HCT116 (cell line): ENCODE measurements around the gene CCND2. TPM values are rescaled to one million over a fixed set of nuclear protein-coding genes. Genes with fewer than 3 reads are reported as not detected.

ENCODE experiments used
- ATAC-seq: fragments of 200-7000 bp; cut with Tn5 transposase; 2 replicates; pipeline ENCODE4 v1.9.1; 2020; ENCODE audit warnings: mild to moderate bottlenecking, moderate library complexity
- BruUV-seq: library from RNA; stranded (reverse); fragments of 400-500 nt; replicated peaks from 2 replicates; lab custom pipeline; 2021; lab: Mats Ljungman, UMichigan
- CTCF ChIA-PET: fragments of 300-600 bp; sonication (Branson Sonifier 250); formaldehyde crosslinking; loops from one replicate; lab custom pipeline; 2021; ENCODE audit warnings: antibody characterized with exemption; lab: Charles Lee
- POLR2A ChIA-PET: fragments of 300-600, 350-600 bp; sonication (Branson Sonifier 250); formaldehyde crosslinking; loops from one replicate; lab custom pipeline; 2021; ENCODE audit warnings: antibody characterized with exemption; lab: Charles Lee
- RAD21 ChIA-PET, 2 experiments: fragments of 300-600 bp; sonication (Branson Sonifier 250); formaldehyde crosslinking; loops; one replicate each; lab custom pipeline; 2023; ENCODE audit warnings: low total read pairs in 2 of 2; ENCODE audit not compliant: uncharacterized antibody in 2 of 2, unreplicated experiment in 2 of 2, low non-redundant PET in 1 of 2; lab: Charles Lee
- DNase-seq: peaks from one replicate; pipeline ENCODE4 v3.0.0-alpha.2; 2010; ENCODE audit warnings: low read depth, low spot score
- H2AFZ ChIP-seq: fragments of 200-600 bp; shearing (Covaris generic), sonication (generic); 2 replicates; pipeline ENCODE4 v1.6.1; 2017; ENCODE audit warnings: low read depth, mixed run types, mixed read lengths, antibody characterized with exemption, low read length; ENCODE audit not compliant: poor library complexity, severe bottlenecking
- H3K27ac ChIP-seq: 2 replicates; pipeline ENCODE4 v1.5.1; 2012; ENCODE audit warnings: low read depth, low read length
- H3K27me3 ChIP-seq: fragments of 200-600 bp; sonication (generic); 2 replicates; pipeline ENCODE4 v1.6.1; 2016; ENCODE audit warnings: mixed run types, low read length, mixed read lengths; ENCODE audit not compliant: insufficient read depth
- H3K36me3 ChIP-seq, 2 experiments: fragments of 200-500 bp in 1 of 2; fragments of 200-600 bp in 1 of 2; sonication (Bioruptor generic) in 1 of 2; sonication (generic) in 1 of 2; 2 replicates each; pipeline versions ENCODE4 v1.5.1 to v1.6.1; 2014 to 2016; ENCODE audit warnings: low read length in 2 of 2, inconsistent platforms in 1 of 2, mixed read lengths in 1 of 2, mixed run types in 1 of 2; ENCODE audit not compliant: insufficient read depth in 2 of 2, control insufficient read depth in 1 of 2
- H3K4me1 ChIP-seq, 2 experiments: fragments of 200-600 bp in 1 of 2; sonication (generic) in 1 of 2; 2 replicates each; pipeline versions ENCODE4 v1.5.1 to v1.6.1; 2012 to 2017; ENCODE audit warnings: low read length in 2 of 2, inconsistent platforms in 1 of 2, mild to moderate bottlenecking in 1 of 2, mixed read lengths in 1 of 2, mixed run types in 1 of 2, moderate library complexity in 1 of 2; ENCODE audit not compliant: insufficient read depth in 2 of 2, control insufficient read depth in 1 of 2
- H3K4me2 ChIP-seq: fragments of 200-600 bp; sonication (generic); 2 replicates; pipeline ENCODE4 v1.6.1; 2017; ENCODE audit warnings: mixed run types, low read length, mixed read lengths
- H3K4me3 ChIP-seq, 2 experiments: fragments of 200-600 bp in 1 of 2; sonication (generic) in 1 of 2; replicated peaks in 1 of 2; 2 replicates each; pipeline ENCODE4 v1.5.1; 2011 to 2016; ENCODE audit warnings: low read length in 2 of 2, control low read depth in 1 of 2, low read depth in 1 of 2, mild to moderate bottlenecking in 1 of 2, mixed read lengths in 1 of 2, mixed run types in 1 of 2
- H3K79me2 ChIP-seq: fragments of 200-600 bp; sonication (generic); 2 replicates; pipeline ENCODE4 v1.6.1; 2017; ENCODE audit warnings: mild to moderate bottlenecking, mixed run types, low read length, moderate library complexity, mixed read lengths; ENCODE audit not compliant: insufficient read depth
- H3K9ac ChIP-seq: fragments of 200-600 bp; sonication (generic); 2 replicates; pipeline ENCODE4 v1.6.1; 2016; ENCODE audit warnings: low read length, mixed read lengths
- H3K9me2 ChIP-seq: fragments of 200-600 bp; sonication (generic), shearing (Covaris generic); 2 replicates; pipeline ENCODE4 v1.6.1; 2017; ENCODE audit warnings: mixed run types, mild to moderate bottlenecking, moderate library complexity; ENCODE audit not compliant: insufficient read depth
- H3K9me3 ChIP-seq, 2 experiments: fragments of 200-500 bp in 1 of 2; fragments of 200-600 bp in 1 of 2; sonication (Bioruptor generic) in 1 of 2; sonication (generic) in 1 of 2; 2 replicates each; pipeline ENCODE4 v1.6.1; 2014 to 2017; ENCODE audit warnings: low read length in 2 of 2, mixed read lengths in 2 of 2, inconsistent platforms in 1 of 2, low read depth in 1 of 2, mild to moderate bottlenecking in 1 of 2, mixed run types in 1 of 2, moderate library complexity in 1 of 2; ENCODE audit not compliant: control insufficient read depth in 1 of 2, insufficient read depth in 1 of 2
- H4K20me1 ChIP-seq: fragments of 200-600 bp; sonication (generic), shearing (Covaris generic); 2 replicates; pipeline ENCODE4 v1.6.1; 2017; ENCODE audit warnings: mixed run types, mild to moderate bottlenecking, moderate library complexity; ENCODE audit not compliant: insufficient read depth
- EGR1 ChIP-seq: IDR thresholded peaks from 2 replicates; pipeline ENCODE4 v1.6.1; 2012; ENCODE audit warnings: low read depth
- ELF1 ChIP-seq: IDR thresholded peaks from 2 replicates; pipeline ENCODE4 v1.6.1; 2012; ENCODE audit warnings: low read depth, borderline replicate concordance
- JUND ChIP-seq: IDR thresholded peaks from 2 replicates; pipeline ENCODE4 v1.6.1; 2012
- MAX ChIP-seq: IDR thresholded peaks from 2 replicates; pipeline ENCODE4 v1.6.1; 2012
- POLR2AphosphoS5 ChIP-seq: IDR thresholded peaks from 2 replicates; pipeline ENCODE4 v1.6.1; 2011; ENCODE audit warnings: mild to moderate bottlenecking, low read depth, low read length, moderate library complexity
- SP1 ChIP-seq: IDR thresholded peaks from 2 replicates; pipeline ENCODE4 v1.6.1; 2012; ENCODE audit warnings: low read depth
- SRF ChIP-seq: IDR thresholded peaks from 2 replicates; pipeline ENCODE4 v1.6.1; 2012; ENCODE audit warnings: low read depth
- ZBTB33 ChIP-seq: IDR thresholded peaks from 2 replicates; pipeline ENCODE4 v1.6.1; 2011; ENCODE audit warnings: mild to moderate bottlenecking, low read length, moderate library complexity; ENCODE audit not compliant: insufficient replicate concordance; ENCODE audit errors: extremely low read depth
- ZNF274 ChIP-seq: fragments of 200-500 bp; sonication (Bioruptor generic); IDR thresholded peaks from 2 replicates; pipeline ENCODE4 v1.6.1; 2014; ENCODE audit warnings: mild to moderate bottlenecking, low read depth, low read length, inconsistent platforms
- intact Hi-C: fragments of 100-400 bp; cut with micrococcal nuclease; formaldehyde crosslinking; loops from 2 replicates; pipeline ENCODE4 v1.10.0; 2022
- total RNA-seq: library from RNA; stranded (reverse); gene quantifications from one replicate; pipeline ENCODE4 v1.2.1, GENCODE V29; 2021; ENCODE audit not compliant: unreplicated experiment

CCND2 gene
- total RNA-seq, 1 experiment from 2014 or later = 1.1 TPM

DNA sequence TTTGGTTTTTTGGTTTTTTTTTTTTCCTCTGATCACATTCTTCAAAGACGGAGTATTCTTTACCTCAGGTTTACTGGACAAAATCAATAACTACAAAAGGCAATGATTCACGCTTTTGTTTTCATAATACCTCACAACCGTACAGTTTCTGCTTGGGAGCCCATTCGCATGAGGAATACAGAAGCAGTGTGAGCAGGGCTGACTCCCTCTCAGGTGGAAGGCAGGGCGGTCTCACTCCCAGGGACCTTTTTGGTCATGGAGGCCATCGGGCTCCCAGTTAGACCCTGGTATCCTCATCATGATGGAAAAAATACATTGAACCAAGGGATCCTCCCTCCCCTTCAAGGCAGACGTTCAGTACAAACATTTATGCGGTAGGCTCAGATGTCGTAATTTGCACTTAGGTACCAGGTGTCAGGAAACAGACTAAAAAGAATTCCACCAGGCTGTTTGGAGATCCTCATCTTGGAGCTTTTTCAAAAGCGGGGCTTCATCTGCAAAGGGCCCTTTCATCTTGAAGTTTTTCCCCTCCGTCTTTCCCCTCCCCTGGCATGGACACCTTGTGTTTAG is 28.5 kb downstream of the CCND2 start:
- H3K36me3 ChIP-seq = no peaks in the 10 kb centered on the region
- no peaks in the 10 kb centered on the region for H4K20me1 ChIP-seq
- intact Hi-C loops = no loop called here
- H3K9ac ChIP-seq = no peak overlapping the region
- TF ChIP-seq JUND (no peak), POLR2AphosphoS5 (no peak), ELF1 (no peak), SRF (no peak), SP1 (no peak), EGR1 (no peak), ZBTB33 (no peak), MAX (no peak)
- H3K9me3 ChIP-seq = no peaks in the 10 kb centered on the region
- no peaks in the 10 kb centered on the region for H3K79me2 ChIP-seq
- H3K27me3 ChIP-seq = peaks cover 56% of the 10 kb centered on the region
- DNase-seq (no peak), ATAC-seq (no peak)
- H3K4me1 ChIP-seq = no peaks in the 10 kb centered on the region
- BruUV-seq = no TSS peak
- ChIA-PET POLR2A (no interaction called here), RAD21 (interaction anchor here in 1 of 2 experiments (0.6 kb wide), 1 partner anchor 419 kb away, joined by 3 read pairs; no protein-coding TSS in a partner anchor), CTCF (no interaction called here)
- H3K27ac ChIP-seq = no peak overlapping the region
- H2AFZ ChIP-seq = no peak overlapping the region
- no peak overlapping the region for H3K4me2 ChIP-seq
- no peaks in the 10 kb centered on the region for H3K9me2 ChIP-seq
- no peak overlapping the region for H3K4me3 ChIP-seq

- intact Hi-C loops = no loop called here
- no peak for ATAC-seq
- CTCF ChIA-PET = no interaction called here
Measured at GRCh38 chr12:4302881-4303280, 29.3 kb downstream of the CCND2 start.

More at GRCh38 chr12:4302881-4303280, 29.3 kb downstream of the CCND2 start:
- ChIA-PET POLR2A (no interaction called here), RAD21 (no interaction called here)
- no peak overlapping the region for H3K27ac ChIP-seq
- TF ChIP-seq ZNF274 = no peak
- H3K79me2 ChIP-seq = no peaks in the 10 kb centered on the region
- H3K36me3 ChIP-seq = no peaks in the 10 kb centered on the region
- no peak overlapping the region for H3K4me3 ChIP-seq
- BruUV-seq = no TSS peak
- H3K9me3 ChIP-seq = no peaks in the 10 kb centered on the region
- no peak overlapping the region for H3K9ac ChIP-seq
- no peak overlapping the region for H2AFZ ChIP-seq
- H3K4me1 ChIP-seq = peaks cover under 1 to 5% of the 10 kb centered on the region in 2 experiments; a peak in 3 of 4 replicates
- no peaks in the 10 kb centered on the region for H3K9me2 ChIP-seq
- peaks cover 53% of the 10 kb centered on the region for H3K27me3 ChIP-seq
- DNase-seq = no peak
- no peak overlapping the region for H3K4me2 ChIP-seq
- H4K20me1 ChIP-seq = no peaks in the 10 kb centered on the region
